Mesendoderm (in vitro differentiated cells): ENCODE measurements around the gene BOD1.

Experiments
- DNase-seq: peaks from one replicate; pipeline ENCODE4 v3.0.0; 2013
- H2AK5ac ChIP-seq: 2 replicates; pipeline ENCODE4 v1.6.1; 2013; ENCODE audit warnings: low read length, inconsistent platforms
- H2BK120ac ChIP-seq: 2 replicates; pipeline ENCODE4 v1.6.1; 2013; ENCODE audit warnings: low read depth, mild to moderate bottlenecking, low read length, moderate library complexity, mixed read lengths
- H2BK15ac ChIP-seq: replicated peaks from 2 replicates; pipeline ENCODE4 v1.6.1; 2013; ENCODE audit warnings: low read depth, mild to moderate bottlenecking, moderate library complexity
- H2BK5ac ChIP-seq: 2 replicates; pipeline ENCODE4 v1.6.1; 2013; ENCODE audit warnings: low read length, inconsistent platforms
- H3K18ac ChIP-seq: 2 replicates; pipeline ENCODE4 v1.6.1; 2013; ENCODE audit warnings: mild to moderate bottlenecking, low read length, mixed read lengths
- H3K23ac ChIP-seq: one replicate; pipeline ENCODE4 v1.6.1; 2013; ENCODE audit warnings: low read length
- H3K27ac ChIP-seq: 2 replicates; pipeline ENCODE4 v1.5.1; 2013; ENCODE audit warnings: low read depth, mild to moderate bottlenecking, inconsistent platforms, low read length, moderate library complexity
- H3K27me3 ChIP-seq: 2 replicates; pipeline ENCODE4 v1.6.1; 2013; ENCODE audit warnings: low read length, control low read depth, mild to moderate bottlenecking, inconsistent platforms; ENCODE audit not compliant: insufficient read depth, poor library complexity
- H3K36me3 ChIP-seq: 2 replicates; pipeline ENCODE4 v1.6.1; 2013; ENCODE audit warnings: low read length, inconsistent platforms; ENCODE audit not compliant: control insufficient read depth, insufficient read depth
- H3K4ac ChIP-seq: one replicate; pipeline ENCODE4 v1.6.1; 2013; ENCODE audit warnings: low read depth, mild to moderate bottlenecking, low read length, moderate library complexity
- H3K4me1 ChIP-seq: 2 replicates; pipeline ENCODE4 v1.6.1; 2013; ENCODE audit warnings: low read depth, low read length, inconsistent platforms; ENCODE audit not compliant: control insufficient read depth
- H3K4me2 ChIP-seq: 2 replicates; pipeline ENCODE4 v1.6.1; 2013; ENCODE audit warnings: low read length
- H3K4me3 ChIP-seq: 2 replicates; pipeline ENCODE4 v1.5.1; 2013; ENCODE audit warnings: mild to moderate bottlenecking, low read length
- H3K56ac ChIP-seq: one replicate; pipeline ENCODE4 v1.6.1; 2013; ENCODE audit warnings: low read length
- H3K79me1 ChIP-seq: 2 replicates; pipeline ENCODE4 v1.6.1; 2013; ENCODE audit warnings: low read length, inconsistent platforms
- H3K79me2 ChIP-seq: 2 replicates; pipeline ENCODE4 v1.6.1; 2013; ENCODE audit warnings: mild to moderate bottlenecking, low read length; ENCODE audit not compliant: control insufficient read depth, insufficient read depth
- H3K9ac ChIP-seq: 2 replicates; pipeline ENCODE4 v1.6.1; 2013; ENCODE audit warnings: low read length, inconsistent platforms
- H4K5ac ChIP-seq: one replicate; pipeline ENCODE4 v1.6.1; 2013; ENCODE audit warnings: low read length
- H4K8ac ChIP-seq: one replicate; pipeline ENCODE4 v1.6.1; 2013; ENCODE audit warnings: low read depth, mild to moderate bottlenecking, control low read depth, low read length, moderate library complexity
- WGBS: extraction: QIAGEN DNeasy Blood & Tissue Kit; methylation state at CpG from one replicate; pipeline ENCODE4 v1.1.7; 2013; ENCODE audit warnings: low lambda C conversion rate, missing lambda C conversion rate; ENCODE audit not compliant: insufficient coverage; ENCODE audit errors: extremely low coverage; 5-methylcytosine and 5-hydroxymethylcytosine counted together

The BOD1 gene

GRCh38 chr5:173648308-173648866 is 31.9 kb upstream of the BOD1 start:
- Histone ChIP-seq H3K9ac (no peak overlapping the region), H3K27ac (no peak overlapping the region), H4K8ac (no peak overlapping the region), H2BK15ac (no peak overlapping the region), H3K4me3 (no peak overlapping the region), H2BK120ac (no peak overlapping the region), H3K4ac (no peak overlapping the region), H3K27me3 (no peaks in the 10 kb centered on the region), H3K79me2 (no peaks in the 10 kb centered on the region), H3K36me3 (no peaks in the 10 kb centered on the region), H3K79me1 (no peaks in the 10 kb centered on the region), H3K18ac (no peak overlapping the region), H2AK5ac (no peak overlapping the region), H3K4me2 (no peak overlapping the region), H3K56ac (no peak overlapping the region), H3K4me1 (peaks cover 2% of the 10 kb centered on the region), H3K23ac (no peak overlapping the region), H2BK5ac (no peak overlapping the region), H4K5ac (no peak overlapping the region)
- WGBS = no CpG with 5 or more reads among the region's 7 CpGs
- no peak for DNase-seq

- Histone ChIP-seq H2AK5ac (no peak overlapping the region), H3K4me2 (no peak overlapping the region), H3K4me3 (no peak overlapping the region), H3K36me3 (no peaks in the 10 kb centered on the region), H3K27ac (no peak overlapping the region), H3K79me1 (no peaks in the 10 kb centered on the region), H3K4me1 (peaks cover 2% of the 10 kb centered on the region), H2BK120ac (no peak overlapping the region), H3K27me3 (no peaks in the 10 kb centered on the region), H3K56ac (no peak overlapping the region), H2BK15ac (no peak overlapping the region), H4K8ac (no peak overlapping the region), H3K9ac (no peak overlapping the region), H4K5ac (no peak overlapping the region), H3K4ac (no peak overlapping the region), H2BK5ac (no peak overlapping the region), H3K23ac (no peak overlapping the region), H3K18ac (no peak overlapping the region), H3K79me2 (no peaks in the 10 kb centered on the region)
- no CpG with 5 or more reads among the region's 5 CpGs for WGBS
- no peak for DNase-seq
These were observed 30.2 kb upstream of the BOD1 start for GRCh38 chr5:173646692-173647091.

DNA sequence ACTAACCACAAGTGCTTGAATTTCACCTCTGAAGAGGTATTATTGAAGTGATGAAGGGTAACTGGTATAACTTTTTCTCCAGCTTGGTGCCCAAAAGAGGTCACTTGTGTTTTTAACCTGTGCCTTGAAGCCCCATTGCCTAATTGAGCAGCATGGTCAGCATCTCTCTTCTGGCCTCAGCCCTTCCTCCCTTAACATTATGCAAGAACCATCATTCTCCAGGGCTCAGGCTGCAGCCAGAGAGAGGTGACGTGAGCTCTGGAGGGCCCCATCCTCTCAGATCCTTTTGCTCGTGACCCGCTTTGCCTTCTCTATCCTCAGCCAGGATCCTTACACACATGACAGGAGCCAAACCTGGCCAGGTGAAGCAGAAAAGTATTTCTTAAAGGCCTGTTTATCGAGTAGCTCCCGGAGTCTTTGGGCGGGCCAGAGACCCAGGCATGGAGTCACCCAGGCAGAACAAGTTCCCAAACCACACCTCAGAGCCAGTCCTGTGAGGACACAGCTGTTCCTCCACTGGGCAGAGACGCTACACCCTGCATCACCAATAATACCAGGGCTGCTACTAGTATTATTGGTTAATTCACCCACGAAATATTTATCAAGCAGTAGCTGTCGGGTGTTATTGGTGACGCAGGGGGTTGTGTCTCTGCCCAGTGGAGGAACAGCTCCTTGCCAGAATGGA is 29.6 kb upstream of the BOD1 start:
- Histone ChIP-seq H3K4me3 (no peak overlapping the region), H3K27me3 (no peaks in the 10 kb centered on the region), H3K4me2 (no peak overlapping the region), H4K8ac (no peak overlapping the region), H3K79me1 (no peaks in the 10 kb centered on the region), H3K36me3 (no peaks in the 10 kb centered on the region), H2BK15ac (no peak overlapping the region), H3K4ac (no peak overlapping the region), H2BK120ac (no peak overlapping the region), H3K4me1 (peaks cover 2% of the 10 kb centered on the region), H3K79me2 (no peaks in the 10 kb centered on the region), H3K18ac (no peak overlapping the region), H3K9ac (no peak overlapping the region), H4K5ac (no peak overlapping the region), H3K23ac (no peak overlapping the region), H3K27ac (no peak overlapping the region), H2BK5ac (no peak overlapping the region), H2AK5ac (no peak overlapping the region), H3K56ac (no peak overlapping the region)
- no peak for DNase-seq
- WGBS = no CpG with 5 or more reads among the region's 10 CpGs

- no peaks in the 10 kb centered on the region for H3K27me3 ChIP-seq
- H3K27ac ChIP-seq = no peak overlapping the region
- no CpG with 5 or more reads among the region's 5 CpGs for WGBS
- H2BK15ac ChIP-seq = no peak overlapping the region
- no peak overlapping the region for H3K18ac ChIP-seq
- no peaks in the 10 kb centered on the region for H3K79me1 ChIP-seq
- peak; percentile 90 for DNase-seq
- H3K79me2 ChIP-seq = no peaks in the 10 kb centered on the region
- H3K9ac ChIP-seq = no peak overlapping the region
- H3K4me1 ChIP-seq = peaks cover 2% of the 10 kb centered on the region
- no peak overlapping the region for H2BK120ac ChIP-seq
- H3K23ac ChIP-seq = no peak overlapping the region
- H3K4ac ChIP-seq = no peak overlapping the region
- H3K56ac ChIP-seq = no peak overlapping the region
- no peak overlapping the region for H4K8ac ChIP-seq
- H3K36me3 ChIP-seq = no peaks in the 10 kb centered on the region
- H3K4me3 ChIP-seq = no peak overlapping the region
- no peak overlapping the region for H2AK5ac ChIP-seq
- no peak overlapping the region for H2BK5ac ChIP-seq
- no peak overlapping the region for H3K4me2 ChIP-seq
- H4K5ac ChIP-seq = no peak overlapping the region
These were observed 29.0 kb upstream of the BOD1 start for GRCh38 chr5:173645437-173645807.

- Histone ChIP-seq H2BK15ac (no peak overlapping the region), H3K79me1 (no peaks in the 10 kb centered on the region), H2BK120ac (no peak overlapping the region), H3K18ac (no peak overlapping the region), H2BK5ac (no peak overlapping the region), H3K4me2 (no peak overlapping the region), H3K27ac (no peak overlapping the region), H3K4ac (no peak overlapping the region), H3K27me3 (no peaks in the 10 kb centered on the region), H3K4me1 (peaks cover 2% of the 10 kb centered on the region), H3K56ac (no peak overlapping the region), H3K9ac (no peak overlapping the region), H4K8ac (no peak overlapping the region), H4K5ac (no peak overlapping the region), H3K36me3 (no peaks in the 10 kb centered on the region), H3K79me2 (no peaks in the 10 kb centered on the region), H2AK5ac (no peak overlapping the region), H3K4me3 (no peak overlapping the region), H3K23ac (no peak overlapping the region)
- DNase-seq = no peak
- WGBS = no CpG with 5 or more reads among the region's 8 CpGs
These were observed 28.4 kb upstream of the BOD1 start for GRCh38 chr5:173644673-173645436.
